CD4-positive, alpha-beta memory T cell (primary cell): ENCODE measurements around the gene MAP2K5. TPM values are rescaled to one million over a fixed set of nuclear protein-coding genes. Genes with fewer than 3 reads are reported as not detected.
A peak's percentile ranks its signal among the peaks of the same experiment; 100 is the strongest.

ENCODE experiments used
- CTCF ChIA-PET: fragments of 350-600 bp; sonication (Branson Sonifier 250); formaldehyde crosslinking; loops from one replicate; lab custom pipeline; 2021; ENCODE audit warnings: inconsistent platforms; ENCODE audit not compliant: partially characterized antibody; lab: Charles Lee
- POLR2A ChIA-PET: fragments of 350-600 bp; sonication (Branson Sonifier 250); formaldehyde crosslinking; loops from one replicate; lab custom pipeline; 2021; ENCODE audit not compliant: partially characterized antibody; lab: Charles Lee
- DNase-seq, 5 donors: peaks; one replicate each; pipeline versions ENCODE4 v3.0.0 to v3.0.0-alpha.2; 2020 to 2022; ENCODE audit warnings: mixed read lengths in 1 of 5
- H3K27ac ChIP-seq: one replicate; pipeline ENCODE4 v1.7.0; 2013; ENCODE audit warnings: low read depth, low read length
- H3K27me3 ChIP-seq: 2 replicates; pipeline ENCODE4 v1.7.0; 2013; ENCODE audit warnings: mild to moderate bottlenecking, low read length, moderate library complexity; ENCODE audit not compliant: insufficient read depth
- H3K36me3 ChIP-seq: 2 replicates; pipeline ENCODE4 v1.7.0; 2013; ENCODE audit warnings: mild to moderate bottlenecking, low read length, moderate library complexity; ENCODE audit not compliant: insufficient read depth
- H3K4me1 ChIP-seq: 2 replicates; pipeline ENCODE4 v1.7.0; 2013; ENCODE audit warnings: mild to moderate bottlenecking, low read length, moderate library complexity; ENCODE audit not compliant: insufficient read depth
- H3K4me3 ChIP-seq, 2 donors: one replicate each; pipeline ENCODE4 v1.7.0; 2013; ENCODE audit warnings: low read length in 2 of 2, mild to moderate bottlenecking in 1 of 2
- H3K9me3 ChIP-seq, 2 donors: one replicate each; pipeline ENCODE4 v1.7.0; 2013; ENCODE audit warnings: low read length in 2 of 2, control low read depth in 1 of 2; ENCODE audit not compliant: control insufficient read depth in 1 of 2
- H3K27ac Mint-ChIP-seq, 7 donors: one replicate each; pipeline ENCODE4 v1.8.0; 2020 to 2021; ENCODE audit warnings: mixed read lengths in 7 of 7, mild to moderate bottlenecking in 6 of 7, inconsistent platforms in 3 of 7, moderate library complexity in 3 of 7
- H3K27me3 Mint-ChIP-seq, 2 donors: one replicate each; pipeline ENCODE4 v1.8.0; 2020 to 2021; ENCODE audit warnings: mixed read lengths in 2 of 2
- H3K36me3 Mint-ChIP-seq, 2 donors: one replicate each; pipeline ENCODE4 v1.8.0; 2020 to 2021; ENCODE audit warnings: mixed read lengths in 2 of 2, inconsistent platforms in 1 of 2, mild to moderate bottlenecking in 1 of 2
- H3K4me1 Mint-ChIP-seq, 4 donors: one replicate each; pipeline ENCODE4 v1.8.0; 2020 to 2021; ENCODE audit warnings: mixed read lengths in 4 of 4, mild to moderate bottlenecking in 1 of 4
- H3K4me3 Mint-ChIP-seq, 8 donors: one replicate each; pipeline ENCODE4 v1.8.0; 2020 to 2021; ENCODE audit warnings: mixed read lengths in 8 of 8, mild to moderate bottlenecking in 7 of 8, moderate library complexity in 6 of 8, inconsistent platforms in 3 of 8
- H3K9me3 Mint-ChIP-seq, 8 donors: one replicate each; pipeline ENCODE4 v1.8.0; 2020 to 2021; ENCODE audit warnings: mixed read lengths in 8 of 8, mild to moderate bottlenecking in 5 of 8, inconsistent platforms in 3 of 8, moderate library complexity in 1 of 8
- intact Hi-C: fragments of 100-400 bp; cut with micrococcal nuclease; formaldehyde crosslinking; loops from one replicate; pipeline ENCODE4 v1.15.1; 2023
- polyA plus RNA-seq, 2 donors: library from polyadenylated mRNA; unstranded; fragments of 300-500 nt; fragmentation: Illumina TruSeq; gene quantifications; one replicate each; pipeline ENCODE4 v1.2.3, GENCODE V29; 2021
- total RNA-seq, 2 experiments: library from RNA; stranded (reverse); gene quantifications; one replicate each; pipeline ENCODE4 v1.2.3, GENCODE V29; 2021

Gene MAP2K5
- total and polyA plus RNA-seq, 4 experiments from 2014 or later = 15.2 to 31.4 (median 24.9) TPM

DNA sequence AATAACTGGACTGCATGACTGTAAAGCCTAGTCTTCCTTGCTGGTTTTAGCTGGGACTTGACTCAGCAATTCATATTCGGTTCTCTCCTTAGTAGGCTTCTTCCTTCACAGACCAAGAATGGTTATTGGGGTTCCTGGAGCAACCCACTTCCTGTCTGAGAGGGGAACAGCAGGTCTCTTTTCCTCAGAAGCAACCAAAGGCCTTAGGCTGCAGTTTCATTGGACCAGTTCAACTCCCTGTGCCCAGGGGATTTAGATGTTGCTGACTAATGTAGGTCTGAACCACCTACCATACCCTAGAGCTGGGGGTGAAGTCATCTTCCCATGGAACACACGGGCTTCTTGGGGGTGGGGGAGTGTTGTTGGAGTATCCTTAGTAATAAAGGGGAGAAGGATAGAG is 198.8 kb downstream of the MAP2K5 start:
- Histone ChIP-seq H3K27me3 (no peaks in the 10 kb centered on the region), H3K9me3 (no peaks in the 10 kb centered on the region), H3K27ac (no peak overlapping the region), H3K4me1 (peaks cover 24% of the 10 kb centered on the region), H3K4me3 (no peak overlapping the region), H3K36me3 (no peaks in the 10 kb centered on the region)
- Mint-ChIP-seq H3K27me3 (no peaks in the 10 kb centered on the region), H3K4me1 (peaks cover 31 to 51% (median 42%) of the 10 kb centered on the region in 4 donors), H3K9me3 (no peaks in the 10 kb centered on the region), H3K27ac (peak overlapping the region in 2 of 7 donors; percentile 6 to 75), H3K36me3 (peaks cover 3 to 5% of the 10 kb centered on the region in 2 donors), H3K4me3 (peak overlapping the region in 1 of 8 donors; percentile 13)
- ChIA-PET CTCF (no interaction called here), POLR2A (no interaction called here)
- DNase-seq = no peak
- intact Hi-C loops = no loop called here

DNA sequence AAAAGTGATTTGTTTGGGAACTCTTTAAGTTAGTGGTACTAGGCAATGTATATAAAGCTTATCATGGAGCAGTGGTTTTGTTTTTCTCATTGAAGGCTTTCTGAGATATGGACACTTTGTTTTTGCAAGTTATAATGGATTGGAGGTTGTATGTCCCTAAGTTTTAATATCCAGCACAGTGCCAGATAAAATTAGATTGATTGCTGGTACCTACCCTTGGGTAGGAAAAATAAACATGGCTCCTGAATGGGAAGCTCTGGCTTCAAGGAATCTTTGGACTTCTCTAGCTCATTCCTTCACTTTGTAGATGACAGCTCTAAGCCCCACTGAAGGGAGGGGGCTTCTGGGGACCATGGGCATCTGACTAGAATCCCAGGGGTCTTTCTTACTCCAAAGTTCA is 201.1 kb downstream of the MAP2K5 start:
- H3K27ac ChIP-seq = no peak overlapping the region
- Mint-ChIP-seq H3K4me1 (peaks cover 36 to 52% (median 48%) of the 10 kb centered on the region in 4 donors), H3K4me3 (peak overlapping the region in 3 of 8 donors; percentile 30 to 52 (median 36)), H3K27me3 (no peaks in the 10 kb centered on the region), H3K27ac (peak overlapping the region in 5 of 7 donors; percentile 3 to 74 (median 38)), H3K9me3 (no peaks in the 10 kb centered on the region), H3K36me3 (peaks cover 0 to 4% of the 10 kb centered on the region in 2 donors)
- ChIA-PET POLR2A (no interaction called here), CTCF (interaction anchor here (1.3 kb wide), 1 partner anchor 11 kb away, joined by 4 read pairs; no protein-coding TSS in a partner anchor)
- no peak for DNase-seq
- no peaks in the 10 kb centered on the region for H3K9me3 ChIP-seq
- no peaks in the 10 kb centered on the region for H3K27me3 ChIP-seq
- intact Hi-C loops = no loop called here
- H3K36me3 ChIP-seq = no peaks in the 10 kb centered on the region
- no peak overlapping the region for H3K4me3 ChIP-seq
- H3K4me1 ChIP-seq = peaks cover 31% of the 10 kb centered on the region

DNA sequence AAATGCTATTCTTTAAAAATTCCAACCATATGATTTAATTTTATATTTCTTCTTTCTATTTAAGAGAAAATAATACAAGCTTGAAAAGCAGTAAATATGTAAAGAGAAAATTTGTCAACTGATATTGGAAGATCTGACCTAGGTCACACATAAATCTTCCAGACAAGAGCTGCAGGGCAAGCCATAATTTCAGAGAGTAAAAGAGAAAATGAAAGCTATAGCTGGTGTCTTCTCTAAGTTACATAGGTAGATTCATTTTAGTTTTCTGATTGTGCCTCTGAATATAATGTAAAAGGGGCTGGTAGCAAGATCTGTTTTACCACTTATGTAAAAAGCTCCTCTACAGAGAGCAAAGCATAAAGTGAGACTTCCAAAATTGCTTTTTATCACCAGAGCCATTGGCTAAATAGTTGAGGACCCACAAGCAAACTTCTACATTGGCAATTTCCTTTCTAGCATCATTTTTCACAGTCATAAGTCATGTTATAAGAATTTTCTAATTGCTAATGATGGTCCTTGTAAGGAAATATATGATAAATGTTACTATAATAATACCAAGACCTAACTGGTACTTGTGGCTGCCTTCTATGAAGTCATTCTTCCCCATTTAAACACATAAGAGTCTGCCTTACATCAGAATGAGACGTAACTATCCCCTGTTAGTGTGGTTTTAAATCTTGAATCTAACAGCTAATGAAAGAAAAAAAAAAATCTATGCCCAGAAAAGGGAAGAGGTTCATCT is 202.0 kb downstream of the MAP2K5 start:
- Mint-ChIP-seq H3K4me3 (peak overlapping the region in 7 of 8 donors; percentile 15 to 76 (median 48)), H3K9me3 (no peaks in the 10 kb centered on the region), H3K27ac (peak overlapping the region in 5 of 7 donors; percentile 20 to 75 (median 56)), H3K27me3 (no peaks in the 10 kb centered on the region), H3K4me1 (peaks cover 36 to 52% (median 48%) of the 10 kb centered on the region in 4 donors), H3K36me3 (peaks cover 0 to 8% of the 10 kb centered on the region in 2 donors)
- CTCF ChIA-PET = interaction anchor here (1.1 to 1.3 kb wide), 2 partner anchors 10 to 15 kb away, joined by 3 to 4 read pairs; no protein-coding TSS in a partner anchor
- POLR2A ChIA-PET = interaction anchor here (0.8 kb wide), 1 partner anchor 223 kb away, joined by 4 read pairs; no protein-coding TSS in a partner anchor
- H3K27ac ChIP-seq = no peak overlapping the region
- H3K4me1 ChIP-seq = peaks cover 31% of the 10 kb centered on the region
- no peaks in the 10 kb centered on the region for H3K9me3 ChIP-seq
- H3K27me3 ChIP-seq = no peaks in the 10 kb centered on the region
- intact Hi-C loops = no loop called here
- no peak for DNase-seq
- H3K4me3 ChIP-seq = no peak overlapping the region
- no peaks in the 10 kb centered on the region for H3K36me3 ChIP-seq

DNA sequence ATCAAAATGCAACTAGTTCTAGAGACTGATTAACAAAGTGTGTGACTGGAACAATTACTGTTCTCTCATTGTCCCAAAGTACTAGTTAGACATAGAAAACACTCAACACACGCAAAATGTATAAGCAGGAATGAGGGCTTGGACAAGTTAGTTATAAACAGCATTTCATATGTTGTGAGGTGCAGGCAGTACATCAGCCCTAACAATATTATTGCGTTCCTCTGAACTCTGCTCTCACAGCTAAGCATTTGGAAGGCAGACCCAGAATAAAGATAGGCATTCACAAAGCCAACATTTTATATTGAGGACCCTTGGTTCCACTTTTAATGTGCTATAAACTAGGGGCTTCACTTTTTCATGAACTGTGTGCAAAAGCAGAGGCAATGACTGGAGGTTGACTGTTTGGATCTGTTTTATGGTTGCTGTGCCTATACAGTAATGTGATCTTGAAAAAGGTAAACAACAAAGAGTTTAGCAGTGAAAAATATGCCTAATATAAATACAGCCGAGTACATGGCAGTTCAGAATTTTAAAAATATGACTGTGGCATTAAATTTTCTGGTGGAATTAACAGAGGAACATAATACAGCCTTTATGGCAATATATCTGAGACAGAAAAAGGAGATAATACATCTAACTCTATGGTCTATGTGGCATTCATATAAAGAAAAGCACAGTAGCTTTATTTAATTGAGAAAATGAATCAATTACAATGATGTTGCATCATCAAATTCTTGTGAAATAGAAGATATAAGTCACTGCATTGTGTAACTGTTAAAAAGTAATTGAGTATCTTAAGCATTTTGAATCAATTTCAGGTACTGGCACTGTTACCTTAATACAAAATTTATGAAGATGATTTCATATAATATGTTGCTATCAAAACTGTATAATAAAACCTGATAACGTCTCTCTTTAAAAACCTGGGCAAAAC is 202.8 kb downstream of the MAP2K5 start:
- Mint-ChIP-seq H3K9me3 (no peaks in the 10 kb centered on the region), H3K27me3 (no peaks in the 10 kb centered on the region), H3K36me3 (peaks cover 0 to 8% of the 10 kb centered on the region in 2 donors), H3K27ac (peak overlapping the region in 5 of 7 donors; percentile 2 to 57 (median 20)), H3K4me3 (peak overlapping the region in 5 of 8 donors; percentile 1 to 84 (median 75)), H3K4me1 (peaks cover 36 to 51% (median 46%) of the 10 kb centered on the region in 4 donors)
- intact Hi-C loops = no loop called here
- no peaks in the 10 kb centered on the region for H3K27me3 ChIP-seq
- ChIA-PET CTCF (interaction anchor here (1.1 kb wide), 1 partner anchor 16 kb away, joined by 3 read pairs; no protein-coding TSS in a partner anchor), POLR2A (no interaction called here)
- peaks cover 31% of the 10 kb centered on the region for H3K4me1 ChIP-seq
- no peak for DNase-seq
- no peak overlapping the region for H3K27ac ChIP-seq
- no peak overlapping the region for H3K4me3 ChIP-seq
- H3K9me3 ChIP-seq = no peaks in the 10 kb centered on the region
- no peaks in the 10 kb centered on the region for H3K36me3 ChIP-seq

DNA sequence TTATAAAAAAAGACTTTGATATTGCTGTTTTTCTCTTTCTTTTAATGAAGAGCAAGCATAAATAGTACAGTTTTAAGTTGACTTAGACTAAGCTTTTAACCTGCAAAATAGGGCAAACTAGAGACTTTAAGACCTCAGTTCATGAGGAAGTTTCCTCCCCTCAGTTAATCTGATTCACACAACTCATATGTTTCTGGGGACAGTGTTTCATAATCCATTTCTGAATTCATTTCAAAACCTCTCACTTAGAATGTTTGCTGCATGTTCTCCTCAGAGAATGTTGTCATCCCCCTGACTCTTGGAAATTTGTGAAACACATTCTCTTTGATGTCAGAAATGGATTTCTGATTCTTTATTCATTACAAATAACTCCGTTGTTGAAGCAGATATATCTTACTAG is 203.5 kb downstream of the MAP2K5 start:
- H3K27ac Mint-ChIP-seq = peak overlapping the region in 5 of 7 donors; percentile 1 to 53 (median 29)
- CTCF ChIA-PET = no interaction called here
- POLR2A ChIA-PET = interaction anchor here (0.7 to 1.3 kb wide), 3 partner anchors 10 to 37 kb away, joined by 3 read pairs; no protein-coding TSS in a partner anchor
- peaks cover 4 to 11% of the 10 kb centered on the region in 2 donors for H3K36me3 Mint-ChIP-seq
- Histone ChIP-seq H3K9me3 (no peaks in the 10 kb centered on the region), H3K4me1 (peaks cover 31% of the 10 kb centered on the region), H3K27ac (no peak overlapping the region), H3K36me3 (no peaks in the 10 kb centered on the region), H3K27me3 (no peaks in the 10 kb centered on the region), H3K4me3 (no peak overlapping the region)
- peaks cover 32 to 53% (median 43%) of the 10 kb centered on the region in 4 donors for H3K4me1 Mint-ChIP-seq
- H3K9me3 Mint-ChIP-seq = peaks cover 0 to 2% (median 0%) of the 10 kb centered on the region in 8 donors
- H3K4me3 Mint-ChIP-seq = peak overlapping the region in 7 of 8 donors; percentile 11 to 84 (median 36)
- intact Hi-C loops = no loop called here
- no peak for DNase-seq
- no peaks in the 10 kb centered on the region for H3K27me3 Mint-ChIP-seq

DNA sequence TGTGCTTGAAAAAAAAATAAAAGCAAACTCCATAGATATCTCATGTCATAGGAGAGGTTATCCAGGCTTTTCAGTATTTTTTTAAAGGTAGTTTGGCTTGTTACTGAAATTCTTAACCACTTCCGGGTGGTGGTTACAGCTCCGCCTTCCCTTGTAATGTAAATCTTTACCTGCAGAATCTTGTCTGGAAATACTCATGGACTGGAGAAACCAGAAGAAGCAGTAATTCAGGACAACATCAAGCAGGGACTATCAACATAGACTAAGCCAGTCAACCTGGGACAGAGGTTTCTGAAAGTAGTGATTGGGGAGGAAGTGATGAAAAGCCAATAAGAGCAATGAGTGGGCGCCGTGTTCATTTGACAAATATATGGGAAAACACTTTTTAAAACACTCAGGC is 203.9 kb downstream of the MAP2K5 start:
- DNase-seq = peak in 3 of 5 donors; percentile 15 to 22 (median 17)
- no peaks in the 10 kb centered on the region for H3K27me3 Mint-ChIP-seq
- H3K9me3 Mint-ChIP-seq = peaks cover 0 to 2% (median 0%) of the 10 kb centered on the region in 8 donors
- peaks cover 4 to 11% of the 10 kb centered on the region in 2 donors for H3K36me3 Mint-ChIP-seq
- H3K27ac Mint-ChIP-seq = peak overlapping the region in 3 of 7 donors; percentile 18 to 48 (median 29)
- H3K4me1 Mint-ChIP-seq = peaks cover 29 to 49% (median 39%) of the 10 kb centered on the region in 4 donors
- no peak overlapping the region for H3K4me3 ChIP-seq
- H3K27me3 ChIP-seq = no peaks in the 10 kb centered on the region
- ChIA-PET CTCF (no interaction called here), POLR2A (interaction anchor here (0.7 to 1.3 kb wide), 4 partner anchors 9 to 225 kb away, joined by 3 read pairs; partner anchors contain the start of gene C15orf61)
- no peak overlapping the region for H3K27ac ChIP-seq
- no peaks in the 10 kb centered on the region for H3K36me3 ChIP-seq
- peaks cover 27% of the 10 kb centered on the region for H3K4me1 ChIP-seq
- intact Hi-C loops = no loop called here
- peak overlapping the region in 7 of 8 donors; percentile 11 to 84 (median 41) for H3K4me3 Mint-ChIP-seq
- H3K9me3 ChIP-seq = no peaks in the 10 kb centered on the region
